GM12865 (cell line): ENCODE measurements around the gene MCF2L2.
"Not testable (repeated sequence)": the region's sequence is repeated elsewhere in the genome, so short reads cannot be mapped to it uniquely, and the experiment has no call there.

ENCODE experiments used
- DNase-seq: peaks from one replicate; pipeline ENCODE4 v3.0.0; 2010; ENCODE audit warnings: low read depth
- H3K4me3 ChIP-seq: 2 replicates; pipeline ENCODE4 v1.5.1; 2011; ENCODE audit warnings: mild to moderate bottlenecking, low read depth, low read length, control low read depth
- CTCF ChIP-seq: IDR thresholded peaks from 2 replicates; pipeline ENCODE4 v1.5.1; 2011; ENCODE audit warnings: low read length, control low read depth, low read depth, inconsistent platforms; ENCODE audit not compliant: insufficient read depth; ENCODE audit errors: missing control alignments

MCF2L2 gene

GRCh38 chr3:183466575-183466974, 38.2 kb upstream of the MCF2L2 start:
- H3K4me3 ChIP-seq: no peak overlapping the region
- no peak for TF ChIP-seq CTCF
- no peak for DNase-seq

- not testable (repeated sequence) for DNase-seq, H3K4me3 ChIP-seq
These were observed 37.3 kb upstream of the MCF2L2 start for GRCh38 chr3:183465710-183466109.

- H3K4me3 ChIP-seq: no peak overlapping the region
- no peak for TF ChIP-seq CTCF
These were observed 36.1 kb upstream of the MCF2L2 start for GRCh38 chr3:183464480-183464879.

GRCh38 chr3:183460081-183461055, 31.9 kb upstream of the MCF2L2 start:
- no peak for TF ChIP-seq CTCF
- H3K4me3 ChIP-seq: no peak overlapping the region

More at GRCh38 chr3:183464480-183464879, 36.1 kb upstream of the MCF2L2 start:
- no peak for DNase-seq

GRCh38 chr3:183455089-183455488, 26.7 kb upstream of the MCF2L2 start:
- no peak for TF ChIP-seq CTCF
- no peak for DNase-seq
- no peak overlapping the region for H3K4me3 ChIP-seq

More at GRCh38 chr3:183460081-183461055, 31.9 kb upstream of the MCF2L2 start:
- no peak for DNase-seq

GRCh38 chr3:183454064-183454463, 25.6 kb upstream of the MCF2L2 start:
- no peak for TF ChIP-seq CTCF
- no peak for DNase-seq
- H3K4me3 ChIP-seq: no peak overlapping the region

- no peak overlapping the region for H3K4me3 ChIP-seq
- no peak for DNase-seq
- no peak for TF ChIP-seq CTCF
These were observed 21.4 kb upstream of the MCF2L2 start for GRCh38 chr3:183449791-183450190.
